IMR-90 (cell line): ENCODE results near the gene UNC5B.

Experiments used
- BHLHE40 ChIP-seq: fragments of 150-350 bp; IDR thresholded peaks from 2 replicates; pipeline ENCODE4 v1.6.1; 2016; ENCODE audit warnings: mild to moderate bottlenecking, low read depth, low read length
- CEBPB ChIP-seq: IDR thresholded peaks from 2 replicates; pipeline ENCODE4 v1.6.1; 2012; ENCODE audit warnings: low read depth, low read length, improper control_type of control experiment
- CHD1 ChIP-seq: IDR thresholded peaks from 2 replicates; pipeline ENCODE4 v1.6.1; 2012; ENCODE audit warnings: low read depth, low read length, improper control_type of control experiment
- CTCF ChIP-seq: conservative IDR thresholded peaks from 2 replicates; pipeline ENCODE4 v1.5.1; 2012; ENCODE audit warnings: mild to moderate bottlenecking, low read depth, low read length, improper control_type of control experiment
- ELK1 ChIP-seq: fragments of 150-350 bp; IDR thresholded peaks from 2 replicates; pipeline ENCODE4 v1.6.1; 2016; ENCODE audit warnings: low read depth, mild to moderate bottlenecking, low read length, moderate library complexity, borderline replicate concordance
- FOS ChIP-seq: fragments of 150-350 bp; IDR thresholded peaks from 2 replicates; pipeline ENCODE4 v1.6.1; 2016; ENCODE audit warnings: low read depth, low read length
- MXI1 ChIP-seq: IDR thresholded peaks from 2 replicates; pipeline ENCODE4 v1.6.1; 2012; ENCODE audit warnings: low read depth, mild to moderate bottlenecking, low read length, moderate library complexity, borderline replicate concordance
- NFE2L2 ChIP-seq: fragments of 150-350 bp; IDR thresholded peaks from 2 replicates; pipeline ENCODE4 v1.6.1; 2016; ENCODE audit warnings: low read depth, mild to moderate bottlenecking, low read length
- POLR2A ChIP-seq: IDR thresholded peaks from 2 replicates; pipeline ENCODE4 v1.6.1; 2012; ENCODE audit warnings: mild to moderate bottlenecking, low read depth, low read length
- RAD21 ChIP-seq: IDR thresholded peaks from 2 replicates; pipeline ENCODE4 v1.6.1; 2012; ENCODE audit warnings: low read length, improper control_type of control experiment
- RCOR1 ChIP-seq: IDR thresholded peaks from 2 replicates; pipeline ENCODE4 v1.6.1; 2012; ENCODE audit warnings: mild to moderate bottlenecking, low read length, improper control_type of control experiment; ENCODE audit not compliant: insufficient replicate concordance
- RFX5 ChIP-seq: IDR thresholded peaks from 2 replicates; pipeline ENCODE4 v1.8.0; 2012; ENCODE audit warnings: low read depth, mild to moderate bottlenecking, low read length, moderate library complexity

- no peak for TF ChIP-seq POLR2A
- no peak for TF ChIP-seq CTCF
- no peak for TF ChIP-seq CEBPB
- no peak for TF ChIP-seq RAD21
- no peak for TF ChIP-seq BHLHE40
- TF ChIP-seq CHD1: no peak
- TF ChIP-seq NFE2L2: no peak
- TF ChIP-seq ELK1: no peak
- TF ChIP-seq MXI1: no peak
- TF ChIP-seq RCOR1: no peak
- TF ChIP-seq FOS: no peak
- TF ChIP-seq RFX5: no peak
These were observed 9.2 kb upstream of the UNC5B start for GRCh38 chr10:71203124-71203523.
